ENCODE data around the gene KCNQ4.
A peak's percentile ranks its signal among the peaks of the same experiment; 100 is the strongest.

KCNQ4 gene

GRCh38 chr1:40857737-40858136 is 74.2 kb downstream of the KCNQ4 start:
- H3K4me2 ChIP-seq (ENCODE audit: insufficient read depth, low read length, poor library complexity, severe bottlenecking), result no peak overlapping the region
- WGBS, 2 donors (ENCODE audit: extremely low coverage in 2 of 2, insufficient read length in 2 of 2, insufficient replicate concordance in 1 of 2), result no CpG with 5 or more reads among the region's 2 CpGs

GRCh38 chr1:40858856-40859416 is 75.3 kb downstream of the KCNQ4 start:
- Histone ChIP-seq H3K4me1 (ENCODE audit: control insufficient read depth in 2 of 2, insufficient read depth in 1 of 2, low read depth in 1 of 2, low read length in 2 of 2) (peaks cover 0 to 15% of the 10 kb centered on the region in 2 donors), H3K18ac (ENCODE audit: low read length) (no peak overlapping the region), H3K9ac (ENCODE audit: low read depth, low read length, poor library complexity) (no peak overlapping the region), H2BK120ac (ENCODE audit: low read depth, low read length) (no peak overlapping the region), H3K27me3 (ENCODE audit: control insufficient read depth in 3 of 3, insufficient read depth in 3 of 3, low read depth in 1 of 3, low read length in 3 of 3) (peaks cover 0 to 51% (median 11%) of the 10 kb centered on the region in 3 experiments), H2BK15ac (ENCODE audit: low read length) (no peak overlapping the region), H2BK12ac (ENCODE audit: low read length) (no peak overlapping the region), H3K4me3 (ENCODE audit: low read length in 2 of 2) (no peak overlapping the region), H4K8ac (ENCODE audit: low read depth, low read length) (no peak overlapping the region), H2AFZ (ENCODE audit: low read length) (no peak overlapping the region), H3K4ac (ENCODE audit: low read length) (no peak overlapping the region), H3K23ac (ENCODE audit: low read depth, low read length, poor library complexity) (no peak overlapping the region), H4K91ac (ENCODE audit: low read depth, low read length, poor library complexity) (no peak overlapping the region), H3K36me3 (replicated peaks in 1 of 2; ENCODE audit: control insufficient read depth in 2 of 2, insufficient read depth in 2 of 2, low read length in 2 of 2) (no peaks in the 10 kb centered on the region), H3K79me1 (ENCODE audit: low read depth, low read length) (peaks cover 4% of the 10 kb centered on the region), H2BK5ac (ENCODE audit: low read length) (no peak overlapping the region), H3K14ac (ENCODE audit: low read length) (no peak overlapping the region), H3K4me2 (ENCODE audit: insufficient read depth, low read length, poor library complexity, severe bottlenecking) (no peak overlapping the region), H3K27ac (replicated peaks; ENCODE audit: low read length) (no peak overlapping the region), H3K9me3 (replicated peaks in 1 of 2; ENCODE audit: control insufficient read depth in 2 of 2, insufficient read depth in 1 of 2, low read depth in 1 of 2, low read length in 2 of 2) (no peaks in the 10 kb centered on the region), H2AK5ac (ENCODE audit: low read depth, low read length) (no peak overlapping the region)
- no CpG with 5 or more reads among the region's 4 CpGs for WGBS, 2 donors (ENCODE audit: extremely low coverage in 2 of 2, insufficient read length in 2 of 2, insufficient replicate concordance in 1 of 2)
- no peak for DNase-seq (ENCODE audit: low spot score)

More at GRCh38 chr1:40857737-40858136, 74.2 kb downstream of the KCNQ4 start:
- no peak overlapping the region for H2BK120ac ChIP-seq (ENCODE audit: low read depth, low read length)
- no peak overlapping the region for H4K8ac ChIP-seq (ENCODE audit: low read depth, low read length)
- H3K18ac ChIP-seq (ENCODE audit: low read length), result peak overlapping the region; percentile 11
- H3K9ac ChIP-seq (ENCODE audit: low read depth, low read length, poor library complexity), result no peak overlapping the region
- no peak overlapping the region for H3K27ac ChIP-seq (replicated peaks; ENCODE audit: low read length)
- H3K23ac ChIP-seq (ENCODE audit: low read depth, low read length, poor library complexity), result no peak overlapping the region
- H2BK5ac ChIP-seq (ENCODE audit: low read length), result no peak overlapping the region
- H2BK12ac ChIP-seq (ENCODE audit: low read length), result no peak overlapping the region
- H3K9me3 ChIP-seq (replicated peaks in 1 of 2; ENCODE audit: control insufficient read depth in 2 of 2, insufficient read depth in 1 of 2, low read depth in 1 of 2, low read length in 2 of 2), result no peaks in the 10 kb centered on the region
- no peak overlapping the region for H4K91ac ChIP-seq (ENCODE audit: low read depth, low read length, poor library complexity)
- no peak for DNase-seq (ENCODE audit: low spot score)
- no peak overlapping the region for H2AFZ ChIP-seq (ENCODE audit: low read length)
- no peaks in the 10 kb centered on the region for H3K36me3 ChIP-seq (replicated peaks in 1 of 2; ENCODE audit: control insufficient read depth in 2 of 2, insufficient read depth in 2 of 2, low read length in 2 of 2)
- peaks cover 0 to 12% of the 10 kb centered on the region in 2 donors for H3K4me1 ChIP-seq (ENCODE audit: control insufficient read depth in 2 of 2, insufficient read depth in 1 of 2, low read depth in 1 of 2, low read length in 2 of 2)
- H2AK5ac ChIP-seq (ENCODE audit: low read depth, low read length), result no peak overlapping the region
- peaks cover 0 to 60% (median 11%) of the 10 kb centered on the region in 3 experiments for H3K27me3 ChIP-seq (ENCODE audit: control insufficient read depth in 3 of 3, insufficient read depth in 3 of 3, low read depth in 1 of 3, low read length in 3 of 3)
- H3K79me1 ChIP-seq (ENCODE audit: low read depth, low read length), result peaks cover 4% of the 10 kb centered on the region
- H3K14ac ChIP-seq (ENCODE audit: low read length), result no peak overlapping the region
- no peak overlapping the region for H2BK15ac ChIP-seq (ENCODE audit: low read length)
- H3K4ac ChIP-seq (ENCODE audit: low read length), result no peak overlapping the region
- H3K4me3 ChIP-seq (ENCODE audit: low read length in 2 of 2), result no peak overlapping the region

- H3K4ac ChIP-seq (ENCODE audit: low read length), result no peak overlapping the region
- no peak overlapping the region for H2BK12ac ChIP-seq (ENCODE audit: low read length)
- H3K4me1 ChIP-seq (ENCODE audit: control insufficient read depth in 2 of 2, insufficient read depth in 1 of 2, low read depth in 1 of 2, low read length in 2 of 2), result peaks cover 0 to 15% of the 10 kb centered on the region in 2 donors
- H3K36me3 ChIP-seq (replicated peaks in 1 of 2; ENCODE audit: control insufficient read depth in 2 of 2, insufficient read depth in 2 of 2, low read length in 2 of 2), result no peaks in the 10 kb centered on the region
- H2BK120ac ChIP-seq (ENCODE audit: low read depth, low read length), result no peak overlapping the region
- peaks cover 0 to 51% (median 11%) of the 10 kb centered on the region in 3 experiments for H3K27me3 ChIP-seq (ENCODE audit: control insufficient read depth in 3 of 3, insufficient read depth in 3 of 3, low read depth in 1 of 3, low read length in 3 of 3)
- peak overlapping the region; percentile 49 for H3K23ac ChIP-seq (ENCODE audit: low read depth, low read length, poor library complexity)
- peak overlapping the region; percentile 94 for H3K9ac ChIP-seq (ENCODE audit: low read depth, low read length, poor library complexity)
- no CpG with 5 or more reads among the region's 10 CpGs for WGBS, 2 donors (ENCODE audit: extremely low coverage in 2 of 2, insufficient read length in 2 of 2, insufficient replicate concordance in 1 of 2)
- H3K14ac ChIP-seq (ENCODE audit: low read length), result no peak overlapping the region
- peak overlapping the region; percentile 94 for H3K4me2 ChIP-seq (ENCODE audit: insufficient read depth, low read length, poor library complexity, severe bottlenecking)
- DNase-seq (ENCODE audit: low spot score), result no peak
- H2BK5ac ChIP-seq (ENCODE audit: low read length), result no peak overlapping the region
- H3K27ac ChIP-seq (replicated peaks; ENCODE audit: low read length), result no peak overlapping the region
- no peak overlapping the region for H4K8ac ChIP-seq (ENCODE audit: low read depth, low read length)
- peak overlapping the region; percentile 44 for H2AK5ac ChIP-seq (ENCODE audit: low read depth, low read length)
- H2BK15ac ChIP-seq (ENCODE audit: low read length), result no peak overlapping the region
- H4K91ac ChIP-seq (ENCODE audit: low read depth, low read length, poor library complexity), result no peak overlapping the region
- H2AFZ ChIP-seq (ENCODE audit: low read length), result peak overlapping the region; percentile 98
- H3K18ac ChIP-seq (ENCODE audit: low read length), result peak overlapping the region; percentile 94
- H3K79me1 ChIP-seq (ENCODE audit: low read depth, low read length), result peaks cover 4% of the 10 kb centered on the region
- H3K4me3 ChIP-seq (ENCODE audit: low read length in 2 of 2), result peak overlapping the region; percentile 56 to 88
- H3K9me3 ChIP-seq (replicated peaks in 1 of 2; ENCODE audit: control insufficient read depth in 2 of 2, insufficient read depth in 1 of 2, low read depth in 1 of 2, low read length in 2 of 2), result no peaks in the 10 kb centered on the region
These were observed 77.2 kb downstream of the KCNQ4 start for GRCh38 chr1:40860706-40861223.

- H2BK12ac ChIP-seq (ENCODE audit: low read length), result no peak overlapping the region
These were observed 77.8 kb downstream of the KCNQ4 start for GRCh38 chr1:40861224-40862003.

More at GRCh38 chr1:40861224-40862003, 77.8 kb downstream of the KCNQ4 start:
- Histone ChIP-seq H2BK120ac (ENCODE audit: low read depth, low read length) (no peak overlapping the region), H3K4ac (ENCODE audit: low read length) (no peak overlapping the region), H2BK15ac (ENCODE audit: low read length) (no peak overlapping the region), H3K27me3 (ENCODE audit: control insufficient read depth in 3 of 3, insufficient read depth in 3 of 3, low read depth in 1 of 3, low read length in 3 of 3) (peaks cover 0 to 48% (median 11%) of the 10 kb centered on the region in 3 experiments), H3K4me3 (ENCODE audit: low read length in 2 of 2) (peak overlapping the region; percentile 56 to 88), H3K14ac (ENCODE audit: low read length) (no peak overlapping the region), H3K9ac (ENCODE audit: low read depth, low read length, poor library complexity) (peak overlapping the region; percentile 94), H2AFZ (ENCODE audit: low read length) (peak overlapping the region; percentile 98), H2BK5ac (ENCODE audit: low read length) (no peak overlapping the region), H2AK5ac (ENCODE audit: low read depth, low read length) (peak overlapping the region; percentile 44), H3K27ac (replicated peaks; ENCODE audit: low read length) (no peak overlapping the region), H3K9me3 (replicated peaks in 1 of 2; ENCODE audit: control insufficient read depth in 2 of 2, insufficient read depth in 1 of 2, low read depth in 1 of 2, low read length in 2 of 2) (no peaks in the 10 kb centered on the region), H3K4me1 (ENCODE audit: control insufficient read depth in 2 of 2, insufficient read depth in 1 of 2, low read depth in 1 of 2, low read length in 2 of 2) (peaks cover 0 to 15% of the 10 kb centered on the region in 2 donors), H4K8ac (ENCODE audit: low read depth, low read length) (no peak overlapping the region), H3K18ac (ENCODE audit: low read length) (peak overlapping the region; percentile 94), H3K4me2 (ENCODE audit: insufficient read depth, low read length, poor library complexity, severe bottlenecking) (peak overlapping the region; percentile 94), H3K79me1 (ENCODE audit: low read depth, low read length) (peaks cover 4% of the 10 kb centered on the region), H3K23ac (ENCODE audit: low read depth, low read length, poor library complexity) (peak overlapping the region; percentile 99), H4K91ac (ENCODE audit: low read depth, low read length, poor library complexity) (no peak overlapping the region), H3K36me3 (replicated peaks in 1 of 2; ENCODE audit: control insufficient read depth in 2 of 2, insufficient read depth in 2 of 2, low read length in 2 of 2) (no peaks in the 10 kb centered on the region)
- peak; percentile 44 for DNase-seq (ENCODE audit: low spot score)
- no CpG with 5 or more reads among the region's 98 CpGs for WGBS, 2 donors (ENCODE audit: extremely low coverage in 2 of 2, insufficient read length in 2 of 2, insufficient replicate concordance in 1 of 2)

Data from neuronal stem cell (in vitro differentiated cells).